ENCODE results near the gene MAPKAPK2.

The MAPKAPK2 gene

GRCh38 chr1:206722751-206723461 lies 38.2 kb downstream of the MAPKAPK2 start:
- DNase-seq (ENCODE audit: low spot score): no peak

- no peak for DNase-seq (ENCODE audit: low spot score)
Measured at GRCh38 chr1:206723462-206723804, 38.7 kb downstream of the MAPKAPK2 start.

DNA sequence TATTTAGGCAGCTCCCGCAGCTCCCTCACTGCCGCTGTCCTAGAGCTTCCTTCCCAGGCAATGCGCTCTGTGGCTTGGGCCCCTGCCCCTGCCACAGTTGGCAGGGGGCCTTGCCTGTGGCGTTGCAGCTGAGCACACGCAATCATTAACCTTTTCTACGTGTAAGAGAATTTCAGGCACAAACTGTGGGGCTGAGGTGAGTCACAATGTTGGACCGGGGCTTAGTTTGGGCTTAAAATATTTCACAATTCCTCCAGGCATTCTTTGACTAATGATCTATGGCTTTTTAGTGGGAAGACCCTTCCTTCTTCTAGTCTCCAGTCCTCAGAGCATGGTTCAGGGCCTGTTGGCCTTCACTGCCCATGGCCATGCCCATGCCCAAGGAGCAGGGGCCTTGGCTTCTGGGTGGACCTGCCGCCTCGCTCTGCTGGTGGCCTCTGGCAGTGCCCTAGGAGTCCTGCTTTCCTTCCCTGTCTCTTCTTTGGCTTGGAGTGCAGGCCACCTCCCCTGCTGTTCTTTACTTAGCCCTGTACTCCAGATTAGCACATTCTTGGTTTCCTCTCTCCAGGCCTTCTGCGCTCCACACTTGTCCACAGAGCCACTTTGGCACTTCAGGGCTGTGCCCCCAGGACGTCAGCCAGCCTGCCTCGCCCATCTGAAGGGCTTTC lies 39.2 kb downstream of the MAPKAPK2 start:
- no peak for DNase-seq (ENCODE audit: low spot score)

DNA sequence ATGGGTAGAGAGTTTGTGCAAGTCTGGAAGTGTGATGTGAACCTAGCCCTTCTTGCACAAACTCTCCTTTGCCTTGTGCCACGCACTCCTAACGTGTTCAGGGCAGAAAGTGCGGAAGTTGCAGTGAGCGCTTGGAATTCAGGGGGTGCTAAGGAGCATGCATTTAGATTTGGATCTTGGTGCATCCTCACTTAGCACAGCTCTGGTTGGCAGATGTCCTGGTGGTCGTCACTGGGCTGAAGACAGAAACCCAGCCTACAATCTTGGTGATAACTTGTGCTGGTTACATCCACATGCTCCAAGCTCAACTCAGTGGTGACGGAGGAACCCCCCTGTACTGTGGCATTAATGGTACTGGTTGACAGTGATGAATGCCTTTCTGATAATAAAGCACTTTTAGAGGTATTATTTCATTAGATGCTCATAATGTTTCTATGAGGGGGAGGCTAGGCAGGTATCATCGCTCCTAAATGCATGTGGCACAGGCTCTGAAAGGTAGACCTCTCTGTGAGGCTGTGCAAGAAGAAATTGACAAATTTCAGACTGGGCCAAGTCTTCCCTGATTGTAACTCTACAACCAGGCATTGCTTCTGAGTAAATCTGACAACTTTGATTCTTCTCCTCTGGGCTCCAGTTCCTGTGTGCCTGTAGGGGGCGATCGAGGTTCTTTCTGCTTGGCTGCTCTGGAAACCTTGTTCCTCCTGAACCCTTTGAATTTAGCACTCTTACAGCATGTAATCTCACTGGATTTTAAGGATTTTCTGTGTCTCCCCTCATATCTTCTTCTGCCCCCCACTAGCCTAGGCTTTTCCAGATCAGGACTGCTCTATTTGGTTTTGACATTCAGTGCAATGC lies 40.6 kb downstream of the MAPKAPK2 start:
- DNase-seq (ENCODE audit: low spot score): no peak

GRCh38 chr1:206727981-206728696 lies 43.4 kb downstream of the MAPKAPK2 start:
- DNase-seq (ENCODE audit: low spot score): no peak

DNA sequence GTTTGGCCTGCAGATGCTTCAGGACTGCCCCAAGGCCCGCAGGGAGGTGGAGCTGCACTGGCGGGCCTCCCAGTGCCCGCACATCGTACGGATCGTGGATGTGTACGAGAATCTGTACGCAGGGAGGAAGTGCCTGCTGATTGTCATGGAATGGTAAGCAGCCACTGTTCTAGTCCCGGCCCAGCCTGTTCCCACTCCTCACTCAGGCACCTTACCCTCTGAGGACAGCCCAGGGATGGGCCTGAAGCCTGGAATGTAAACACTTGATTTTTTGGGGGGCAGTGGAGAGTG lies 43.9 kb downstream of the MAPKAPK2 start:
- no peak for DNase-seq (ENCODE audit: low spot score)

GRCh38 chr1:206729050-206729449 lies 44.3 kb downstream of the MAPKAPK2 start:
- DNase-seq (ENCODE audit: low spot score): no peak

DNA sequence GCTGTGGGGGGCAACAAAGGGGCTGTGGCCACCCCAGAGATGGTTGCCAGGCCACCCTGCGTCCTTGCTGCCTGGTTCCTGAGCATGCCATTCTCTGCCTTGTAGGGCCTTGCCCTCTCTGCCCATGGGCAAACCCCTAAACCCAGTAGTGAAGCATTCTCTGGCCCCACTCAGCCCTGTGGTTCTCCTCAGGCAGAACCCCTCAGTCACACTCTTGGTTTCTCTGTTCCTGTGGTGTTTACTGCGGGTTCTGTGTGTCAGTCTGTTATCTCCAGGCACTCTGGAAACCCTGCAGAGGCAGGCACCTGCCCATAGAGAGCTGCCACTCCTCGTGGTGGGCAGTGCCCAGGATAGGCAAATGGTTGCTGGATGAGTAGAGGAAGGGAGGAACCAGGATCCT lies 44.8 kb downstream of the MAPKAPK2 start:
- no peak for DNase-seq (ENCODE audit: low spot score)

GRCh38 chr1:206732508-206732907 lies 47.8 kb downstream of the MAPKAPK2 start:
- no peak for DNase-seq (ENCODE audit: low spot score)

GRCh38 chr1:206732992-206733391 lies 48.3 kb downstream of the MAPKAPK2 start:
- no peak for DNase-seq (ENCODE audit: low spot score)

DNA sequence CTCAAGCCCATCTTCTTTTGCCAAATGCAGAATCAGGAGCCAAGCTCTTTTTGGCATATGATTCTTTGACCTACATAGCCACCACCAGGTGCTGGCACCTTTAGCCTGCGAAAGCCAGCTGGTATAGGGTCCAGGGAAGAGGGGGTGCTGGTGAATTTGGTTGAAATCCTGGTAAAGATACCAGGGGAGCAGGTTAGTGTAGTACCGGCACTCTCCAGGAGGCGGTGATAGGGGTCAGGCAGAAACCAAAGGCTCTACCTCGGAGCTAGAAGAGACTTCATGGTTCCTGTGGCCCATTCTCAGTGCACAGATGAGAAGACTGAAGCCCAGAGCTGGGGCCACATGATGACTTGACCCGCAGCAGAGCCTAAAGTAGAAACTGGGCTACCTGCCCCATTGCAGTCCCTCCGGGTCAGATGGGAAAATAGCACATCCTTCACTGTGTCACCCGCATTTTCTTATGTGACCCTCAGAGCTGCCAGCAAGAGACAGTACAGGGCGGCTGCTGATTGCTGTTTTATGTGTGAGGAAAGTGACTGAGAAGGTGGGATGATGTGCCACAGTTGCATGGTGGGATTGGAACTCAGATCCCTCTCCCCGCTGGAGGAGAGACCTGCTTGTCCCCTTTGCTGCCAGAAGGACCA lies 49.9 kb downstream of the MAPKAPK2 start:
- no peak for DNase-seq (ENCODE audit: low spot score)

DNA sequence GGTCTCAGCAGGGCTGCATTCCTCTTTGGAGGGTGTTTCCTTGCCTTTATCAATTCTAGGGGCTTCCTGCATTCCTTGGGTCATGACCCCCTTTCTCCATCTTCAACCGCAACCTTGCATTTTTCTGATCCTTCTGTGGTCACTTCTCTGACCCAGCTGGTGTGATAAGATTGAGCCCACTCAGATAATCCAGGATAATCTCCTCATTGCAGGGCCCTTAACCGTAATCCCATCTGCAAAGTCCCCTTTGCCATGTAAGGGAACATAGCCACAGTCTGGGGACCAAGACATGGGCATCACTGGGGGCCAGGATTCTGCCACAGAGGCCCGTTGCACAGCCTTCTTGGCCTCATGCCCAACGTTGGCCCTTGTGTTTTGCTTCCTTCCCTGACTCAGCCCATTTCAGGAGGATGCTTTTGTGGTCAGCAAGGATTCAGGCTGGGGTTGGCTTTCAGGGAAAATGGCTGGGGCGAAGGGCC lies 50.9 kb downstream of the MAPKAPK2 start:
- no peak for DNase-seq (ENCODE audit: low spot score)

DNA sequence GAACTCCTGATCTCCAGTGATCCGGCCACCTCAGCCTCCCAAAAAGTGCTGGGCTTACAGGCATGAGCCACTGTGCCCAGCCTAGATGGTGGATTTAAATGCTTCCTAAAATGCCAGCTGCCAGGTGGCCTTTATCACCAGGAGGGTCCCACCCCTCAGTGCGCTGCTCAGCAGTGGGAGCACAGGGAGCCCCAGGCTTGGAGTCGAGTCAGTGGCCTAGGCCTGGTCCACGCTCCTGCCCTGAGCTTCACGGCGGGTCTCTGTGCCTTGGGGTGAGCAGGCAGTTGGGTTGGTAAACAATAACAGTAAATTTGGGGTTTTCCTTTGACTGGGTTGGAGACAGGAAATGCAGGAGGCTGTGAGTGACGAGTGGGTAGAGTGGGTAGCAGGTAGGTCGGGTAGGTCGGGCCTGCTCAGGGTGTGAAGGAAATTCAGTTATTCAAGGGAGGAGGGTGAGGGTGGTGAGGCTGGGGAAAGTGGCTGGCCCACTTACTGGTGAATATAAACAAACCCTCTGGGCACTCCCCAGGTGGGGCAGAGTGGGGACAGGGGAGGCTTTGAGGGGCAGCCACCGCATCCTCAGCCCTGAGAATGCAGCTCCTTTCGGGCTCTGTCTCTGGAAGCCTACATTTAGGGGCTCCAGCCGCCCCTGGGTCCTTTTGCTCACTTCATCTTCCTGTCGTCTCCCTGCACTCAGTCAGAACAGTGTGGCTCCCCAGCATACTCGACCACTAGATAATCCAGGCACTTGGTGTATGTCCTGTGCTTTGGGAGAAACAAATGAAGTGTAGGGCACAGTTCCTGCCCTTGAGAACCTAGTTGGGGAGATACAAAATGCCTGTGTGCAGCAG lies 52.4 kb downstream of the MAPKAPK2 start:
- no peak for DNase-seq (ENCODE audit: low spot score)

DNA sequence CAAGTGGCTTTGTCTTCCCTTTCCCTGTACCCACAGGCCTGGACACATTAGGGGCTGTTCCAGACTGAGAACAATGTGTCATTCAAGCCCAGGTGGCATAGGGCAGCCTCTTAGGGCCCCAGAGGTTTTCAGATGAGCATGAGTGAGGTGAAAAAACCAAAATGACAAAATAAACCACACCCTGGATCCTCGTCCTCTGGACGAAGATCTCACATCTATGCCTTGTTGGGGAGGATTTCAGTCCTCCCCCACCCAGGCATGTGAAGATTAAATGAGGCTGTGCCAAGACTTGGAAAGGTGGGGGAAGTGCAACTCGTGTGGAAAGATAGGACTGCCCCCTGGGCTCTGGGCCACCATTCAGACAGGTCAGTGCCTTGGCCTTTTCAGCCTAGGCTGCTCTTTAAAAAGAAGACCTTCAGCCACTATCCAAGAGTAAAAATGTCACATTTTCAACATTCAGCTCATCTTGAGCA lies 53.1 kb downstream of the MAPKAPK2 start:
- no peak for DNase-seq (ENCODE audit: low spot score)

DNA sequence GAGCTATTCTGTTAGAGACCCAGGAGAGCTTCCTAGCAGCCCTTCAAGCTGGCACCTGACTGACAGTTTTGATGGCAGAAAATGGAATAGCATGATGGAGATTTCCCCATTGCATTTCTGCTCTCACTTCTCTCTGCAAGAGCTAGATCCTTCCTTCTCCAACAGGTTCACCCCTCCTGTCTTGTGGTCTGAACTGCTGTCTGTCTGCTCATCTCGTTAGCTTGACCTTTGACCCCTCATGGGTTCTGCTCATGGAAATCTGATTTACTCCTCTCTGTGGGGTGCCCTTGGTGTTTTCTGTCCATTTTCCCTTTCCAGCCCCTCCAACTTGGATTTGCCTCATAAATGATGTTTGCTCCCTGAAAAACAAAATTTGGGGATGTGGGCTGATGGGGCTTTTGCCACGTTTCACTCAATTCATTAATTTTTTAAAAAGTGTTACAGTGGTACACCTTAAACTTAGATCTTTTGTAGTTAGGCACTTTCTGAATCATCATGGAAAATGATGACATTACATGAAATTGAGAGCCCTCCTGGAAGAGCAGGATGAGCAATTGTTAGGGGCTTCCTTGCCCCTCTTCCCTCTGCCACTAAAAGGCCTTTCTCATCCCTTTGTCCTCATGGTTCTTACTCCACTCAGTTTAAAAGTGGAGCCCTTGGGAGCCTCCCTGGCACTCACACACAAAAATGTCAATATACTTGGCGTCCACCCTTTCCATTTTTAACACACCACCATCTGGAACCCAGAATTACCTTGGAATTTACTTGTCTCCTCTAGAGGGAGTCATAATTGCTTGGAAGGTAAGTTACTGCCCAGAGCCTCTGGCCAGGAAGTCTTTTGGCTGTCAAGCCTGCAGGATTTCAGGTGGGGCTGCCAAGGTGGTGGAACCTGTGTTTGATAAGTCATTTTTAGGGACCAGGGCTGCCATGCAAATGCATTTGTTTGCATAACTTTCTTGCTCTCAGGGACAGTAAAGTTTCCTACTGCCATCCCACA lies 54.0 kb downstream of the MAPKAPK2 start:
- no peak for DNase-seq (ENCODE audit: low spot score)

DNA sequence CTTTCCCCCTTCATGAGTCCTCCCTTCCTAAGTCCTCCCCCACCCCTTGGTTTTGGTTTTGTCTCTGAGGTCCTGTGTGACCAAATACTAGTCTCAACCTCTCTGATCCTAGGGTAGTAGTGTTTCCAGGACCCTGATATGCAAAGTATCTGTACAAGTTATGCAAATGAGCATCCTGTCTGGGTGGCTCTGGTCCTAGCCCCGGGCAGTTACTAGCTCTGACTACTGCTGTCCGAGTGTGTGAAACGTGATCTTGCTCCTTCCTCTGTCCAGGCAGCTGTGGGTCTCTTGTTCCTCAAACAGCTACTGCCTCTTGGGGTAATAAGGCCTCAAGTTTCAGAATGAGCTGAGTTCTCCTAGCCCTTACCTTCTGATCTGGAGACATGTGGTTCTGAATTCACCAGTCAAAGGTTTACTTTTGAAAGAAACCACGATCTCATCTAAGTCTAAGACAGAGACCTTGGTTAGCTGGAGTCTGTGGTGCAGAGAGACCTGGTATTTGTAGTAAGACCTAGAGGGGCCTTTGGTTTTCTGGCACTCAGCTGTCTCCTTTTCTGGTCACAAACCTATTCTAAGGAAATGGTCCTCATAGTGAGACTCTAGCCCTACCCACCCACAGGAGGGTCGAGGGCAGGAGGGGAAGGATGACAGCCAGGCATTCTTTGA lies 54.8 kb downstream of the MAPKAPK2 start:
- DNase-seq (ENCODE audit: low spot score): no peak

- DNase-seq (ENCODE audit: low spot score): no peak
Measured at GRCh38 chr1:206741142-206741701, 56.5 kb downstream of the MAPKAPK2 start.

DNA sequence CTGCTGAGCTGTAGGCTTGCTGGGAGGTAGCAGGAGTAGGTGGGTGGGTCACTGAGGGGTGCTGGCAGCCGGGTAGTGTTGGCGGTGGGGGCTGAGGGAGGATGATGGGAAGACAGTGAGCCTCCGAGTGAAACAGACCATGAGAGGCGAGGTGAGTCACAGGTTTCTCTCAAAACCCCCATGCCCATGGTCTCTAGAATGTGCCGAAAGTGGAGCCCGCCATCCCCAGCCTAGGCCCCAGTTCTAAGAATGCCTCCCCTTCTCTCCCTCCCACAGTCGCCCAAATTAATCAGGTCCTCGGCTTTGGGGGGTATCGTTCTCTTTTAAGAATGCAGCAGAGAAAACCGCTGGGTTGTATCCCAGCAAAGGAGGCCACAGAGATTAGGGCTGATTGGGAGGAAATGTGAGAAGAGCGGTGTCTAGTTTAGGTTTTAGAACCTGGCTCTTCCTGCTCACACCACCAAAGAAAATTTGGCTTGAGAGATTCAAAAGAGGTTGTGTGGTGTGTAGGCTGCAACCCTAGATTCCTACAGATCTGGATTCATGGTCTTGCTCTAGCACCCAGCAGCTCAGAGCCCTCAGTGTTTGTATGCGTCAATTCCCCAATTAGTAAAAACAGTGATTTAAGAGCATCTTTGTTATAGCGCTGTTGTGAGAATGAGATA lies 58.1 kb downstream of the MAPKAPK2 start:
- DNase-seq (ENCODE audit: low spot score): no peak
